WTC11 (cell line): ENCODE data around the gene UNG. TPM values are rescaled to one million over a fixed set of nuclear protein-coding genes. Genes with fewer than 3 reads are reported as not detected.

Source experiments
- ATAC-seq: fragments of 200-7000 bp; cut with Tn5 transposase; 2 replicates; pipeline ENCODE4 v1.10.0; 2021; ENCODE audit warnings: mild to moderate bottlenecking, moderate library complexity
- CTCF ChIA-PET: fragments of 300-600 bp; sonication (Branson Sonifier 250); formaldehyde crosslinking; loops from one replicate; lab custom pipeline; 2021; ENCODE audit warnings: antibody characterized with exemption; lab: Charles Lee
- POLR2A ChIA-PET: fragments of 350-600 bp; sonication (Branson Sonifier 250); formaldehyde crosslinking; loops from one replicate; lab custom pipeline; 2021; ENCODE audit warnings: antibody characterized with exemption; lab: Charles Lee
- DNase-seq: peaks from one replicate; pipeline ENCODE4 v3.0.0; 2021; ENCODE audit warnings: low spot score
- H3K27ac Mint-ChIP-seq: 2 replicates; pipeline ENCODE4 v1.8.0; 2021; ENCODE audit warnings: mixed read lengths
- H3K27me3 Mint-ChIP-seq: 2 replicates; pipeline ENCODE4 v1.8.0; 2021; ENCODE audit warnings: low read depth, mild to moderate bottlenecking, moderate library complexity, mixed read lengths
- H3K36me3 Mint-ChIP-seq: 2 replicates; pipeline ENCODE4 v1.8.0; 2021; ENCODE audit warnings: mixed read lengths
- H3K4me1 Mint-ChIP-seq: 2 replicates; pipeline ENCODE4 v1.8.0; 2022; ENCODE audit warnings: mixed read lengths
- H3K4me3 Mint-ChIP-seq: 2 replicates; pipeline ENCODE4 v1.8.0; 2021; ENCODE audit warnings: mild to moderate bottlenecking, moderate library complexity, mixed read lengths
- H3K9me3 Mint-ChIP-seq: 2 replicates; pipeline ENCODE4 v1.8.0; 2021; ENCODE audit warnings: mixed read lengths
- CBFB ChIP-seq: sonication (generic); formaldehyde crosslinking; IDR thresholded peaks from 2 replicates; pipeline ENCODE4 v1.8.1; 2022; ENCODE audit warnings: mild to moderate bottlenecking, low read depth, missing genetic modification reagents
- ETV6 ChIP-seq: sonication (generic); formaldehyde crosslinking; IDR thresholded peaks from 2 replicates; pipeline ENCODE4 v1.8.1; 2022; ENCODE audit warnings: mild to moderate bottlenecking, missing genetic modification reagents
- GRHL2 ChIP-seq: fragments of 250-450 bp; sonication (Bioruptor Pico); IDR thresholded peaks from 2 replicates; pipeline ENCODE4 v1.8.0; 2022; ENCODE audit warnings: mild to moderate bottlenecking, moderate library complexity; ENCODE audit not compliant: insufficient replicate concordance, severe bottlenecking
- IRF2 ChIP-seq: sonication (generic); formaldehyde crosslinking; IDR thresholded peaks from 2 replicates; pipeline ENCODE4 v1.8.0; 2022; ENCODE audit warnings: low read depth, missing genetic modification reagents, borderline replicate concordance
- NFATC4 ChIP-seq: fragments of 250-450 bp; sonication (Bioruptor Pico); IDR thresholded peaks from 2 replicates; pipeline ENCODE4 v1.9.0; 2021; ENCODE audit warnings: mild to moderate bottlenecking
- NFE2L1 ChIP-seq: sonication (generic); formaldehyde crosslinking; IDR thresholded peaks from 2 replicates; pipeline ENCODE4 v1.8.1; 2023; ENCODE audit warnings: missing genetic modification reagents
- NR2C2 ChIP-seq: sonication (generic); formaldehyde crosslinking; IDR thresholded peaks from 2 replicates; pipeline ENCODE4 v1.8.0; 2022; ENCODE audit warnings: mild to moderate bottlenecking, missing genetic modification reagents
- PRRX2 ChIP-seq: fragments of 250-450 bp; sonication (Bioruptor Pico); IDR thresholded peaks from 2 replicates; pipeline ENCODE4 v1.8.0; 2021; ENCODE audit warnings: mild to moderate bottlenecking
- SP1 ChIP-seq: sonication (generic); formaldehyde crosslinking; conservative IDR thresholded peaks from 2 replicates; pipeline ENCODE4 v1.8.1; 2022; ENCODE audit warnings: missing genetic modification reagents
- TEAD1 ChIP-seq: sonication (generic); formaldehyde crosslinking; IDR thresholded peaks from 2 replicates; pipeline ENCODE4 v1.8.0; 2022; ENCODE audit warnings: mild to moderate bottlenecking, missing genetic modification reagents
- TP53 ChIP-seq: sonication (generic); formaldehyde crosslinking; IDR thresholded peaks from 2 replicates; pipeline ENCODE4 v1.8.1; 2023; ENCODE audit warnings: mild to moderate bottlenecking, missing genetic modification reagents
- ZNF232 ChIP-seq: sonication (generic); formaldehyde crosslinking; IDR thresholded peaks from 2 replicates; pipeline ENCODE4 v1.8.0; 2022; ENCODE audit warnings: mild to moderate bottlenecking, missing genetic modification reagents
- ZNF317 ChIP-seq: sonication (generic); formaldehyde crosslinking; IDR thresholded peaks from 2 replicates; pipeline ENCODE4 v1.8.1; 2023; ENCODE audit warnings: low read depth, mild to moderate bottlenecking, moderate library complexity, missing genetic modification reagents, borderline replicate concordance
- total RNA-seq: library from RNA; stranded (reverse); gene quantifications from 3 replicates; pipeline ENCODE4 v1.2.3, GENCODE V29; 2021
- TF ChIP-seq, protein P1 (sequence below): sonication (generic); formaldehyde crosslinking; IDR thresholded peaks from 2 replicates; pipeline ENCODE4 v1.8.1; 2022; ENCODE audit warnings: missing genetic modification reagents, borderline replicate concordance
- TF ChIP-seq, protein P2 (sequence below): fragments of 250-450 bp; sonication (Bioruptor Pico); IDR thresholded peaks from 2 replicates; pipeline ENCODE4 v1.8.0; 2021; ENCODE audit warnings: mild to moderate bottlenecking
- TF ChIP-seq, protein P3 (sequence below): fragments of 250-450 bp; sonication (Bioruptor Pico); IDR thresholded peaks from 2 replicates; pipeline ENCODE4 v1.9.0; 2021; ENCODE audit warnings: mild to moderate bottlenecking
- TF ChIP-seq, protein P4 (sequence below): fragments of 250-450 bp; sonication (Bioruptor Pico); IDR thresholded peaks from 2 replicates; pipeline ENCODE4 v1.9.0; 2021; ENCODE audit warnings: moderate library complexity, mild to moderate bottlenecking, inconsistent platforms, borderline replicate concordance
- TF ChIP-seq, protein P5 (sequence below): sonication (generic); formaldehyde crosslinking; IDR thresholded peaks from 2 replicates; pipeline ENCODE4 v1.8.0; 2022; ENCODE audit warnings: missing genetic modification reagents
- TF ChIP-seq, protein P6 (sequence below): sonication (generic); formaldehyde crosslinking; IDR thresholded peaks from 2 replicates; pipeline ENCODE4 v1.8.1; 2023; ENCODE audit warnings: mild to moderate bottlenecking, missing genetic modification reagents, moderate library complexity

UNG gene
- total RNA-seq, 1 experiment from 2014 or later, result 127 TPM

DNA sequence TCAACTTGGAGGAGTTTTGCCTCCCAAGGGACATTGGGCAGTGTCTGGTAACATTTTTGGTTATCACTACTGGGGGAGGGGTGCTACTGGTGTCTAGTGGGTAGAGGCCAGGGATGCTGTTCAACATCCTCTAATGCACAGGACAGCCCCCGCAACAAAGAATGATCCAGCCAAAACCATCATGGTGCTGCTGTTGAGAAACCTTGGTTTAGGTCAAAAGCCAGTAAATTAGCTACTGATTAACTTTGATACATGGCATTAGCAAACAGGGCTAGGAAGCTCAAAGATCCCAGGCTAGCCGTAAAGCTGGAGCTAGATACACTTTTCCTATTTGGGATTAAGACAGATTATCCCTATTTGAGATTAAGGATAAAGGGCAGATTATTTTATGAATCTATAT is 13.0 kb upstream of the UNG start:
- H3K4me1 Mint-ChIP-seq, result no peaks in the 10 kb centered on the region
- no peak for DNase-seq
- TF ChIP-seq, protein P1, sequence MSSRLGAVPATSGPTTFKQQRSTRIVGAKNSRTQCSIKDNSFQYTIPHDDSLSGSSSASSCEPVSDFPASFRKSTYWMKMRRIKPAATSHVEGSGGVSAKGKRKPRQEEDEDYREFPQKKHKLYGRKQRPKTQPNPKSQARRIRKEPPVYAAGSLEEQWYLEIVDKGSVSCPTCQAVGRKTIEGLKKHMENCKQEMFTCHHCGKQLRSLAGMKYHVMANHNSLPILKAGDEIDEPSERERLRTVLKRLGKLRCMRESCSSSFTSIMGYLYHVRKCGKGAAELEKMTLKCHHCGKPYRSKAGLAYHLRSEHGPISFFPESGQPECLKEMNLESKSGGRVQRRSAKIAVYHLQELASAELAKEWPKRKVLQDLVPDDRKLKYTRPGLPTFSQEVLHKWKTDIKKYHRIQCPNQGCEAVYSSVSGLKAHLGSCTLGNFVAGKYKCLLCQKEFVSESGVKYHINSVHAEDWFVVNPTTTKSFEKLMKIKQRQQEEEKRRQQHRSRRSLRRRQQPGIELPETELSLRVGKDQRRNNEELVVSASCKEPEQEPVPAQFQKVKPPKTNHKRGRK (CRISPR knock-in tag), result no peak
- TF ChIP-seq CBFB (CRISPR knock-in tag) (no peak), ETV6 (CRISPR knock-in tag) (no peak), ZNF232 (CRISPR knock-in tag) (no peak), TP53 (CRISPR knock-in tag) (no peak), NFATC4 (CRISPR knock-in tag) (no peak), ZNF317 (CRISPR knock-in tag) (no peak), IRF2 (CRISPR knock-in tag) (no peak), SP1 (CRISPR knock-in tag) (no peak), GRHL2 (CRISPR knock-in tag) (no peak), PRRX2 (CRISPR knock-in tag) (no peak), NFE2L1 (CRISPR knock-in tag) (no peak), NR2C2 (CRISPR knock-in tag) (no peak), TEAD1 (CRISPR knock-in tag) (no peak)
- TF ChIP-seq, protein P2, sequence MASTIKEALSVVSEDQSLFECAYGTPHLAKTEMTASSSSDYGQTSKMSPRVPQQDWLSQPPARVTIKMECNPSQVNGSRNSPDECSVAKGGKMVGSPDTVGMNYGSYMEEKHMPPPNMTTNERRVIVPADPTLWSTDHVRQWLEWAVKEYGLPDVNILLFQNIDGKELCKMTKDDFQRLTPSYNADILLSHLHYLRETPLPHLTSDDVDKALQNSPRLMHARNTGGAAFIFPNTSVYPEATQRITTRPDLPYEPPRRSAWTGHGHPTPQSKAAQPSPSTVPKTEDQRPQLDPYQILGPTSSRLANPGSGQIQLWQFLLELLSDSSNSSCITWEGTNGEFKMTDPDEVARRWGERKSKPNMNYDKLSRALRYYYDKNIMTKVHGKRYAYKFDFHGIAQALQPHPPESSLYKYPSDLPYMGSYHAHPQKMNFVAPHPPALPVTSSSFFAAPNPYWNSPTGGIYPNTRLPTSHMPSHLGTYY (CRISPR knock-in tag), result no peak
- TF ChIP-seq, protein P3, sequence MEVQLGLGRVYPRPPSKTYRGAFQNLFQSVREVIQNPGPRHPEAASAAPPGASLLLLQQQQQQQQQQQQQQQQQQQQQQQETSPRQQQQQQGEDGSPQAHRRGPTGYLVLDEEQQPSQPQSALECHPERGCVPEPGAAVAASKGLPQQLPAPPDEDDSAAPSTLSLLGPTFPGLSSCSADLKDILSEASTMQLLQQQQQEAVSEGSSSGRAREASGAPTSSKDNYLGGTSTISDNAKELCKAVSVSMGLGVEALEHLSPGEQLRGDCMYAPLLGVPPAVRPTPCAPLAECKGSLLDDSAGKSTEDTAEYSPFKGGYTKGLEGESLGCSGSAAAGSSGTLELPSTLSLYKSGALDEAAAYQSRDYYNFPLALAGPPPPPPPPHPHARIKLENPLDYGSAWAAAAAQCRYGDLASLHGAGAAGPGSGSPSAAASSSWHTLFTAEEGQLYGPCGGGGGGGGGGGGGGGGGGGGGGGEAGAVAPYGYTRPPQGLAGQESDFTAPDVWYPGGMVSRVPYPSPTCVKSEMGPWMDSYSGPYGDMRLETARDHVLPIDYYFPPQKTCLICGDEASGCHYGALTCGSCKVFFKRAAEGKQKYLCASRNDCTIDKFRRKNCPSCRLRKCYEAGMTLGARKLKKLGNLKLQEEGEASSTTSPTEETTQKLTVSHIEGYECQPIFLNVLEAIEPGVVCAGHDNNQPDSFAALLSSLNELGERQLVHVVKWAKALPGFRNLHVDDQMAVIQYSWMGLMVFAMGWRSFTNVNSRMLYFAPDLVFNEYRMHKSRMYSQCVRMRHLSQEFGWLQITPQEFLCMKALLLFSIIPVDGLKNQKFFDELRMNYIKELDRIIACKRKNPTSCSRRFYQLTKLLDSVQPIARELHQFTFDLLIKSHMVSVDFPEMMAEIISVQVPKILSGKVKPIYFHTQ, result no peak
- TF ChIP-seq, protein P4, sequence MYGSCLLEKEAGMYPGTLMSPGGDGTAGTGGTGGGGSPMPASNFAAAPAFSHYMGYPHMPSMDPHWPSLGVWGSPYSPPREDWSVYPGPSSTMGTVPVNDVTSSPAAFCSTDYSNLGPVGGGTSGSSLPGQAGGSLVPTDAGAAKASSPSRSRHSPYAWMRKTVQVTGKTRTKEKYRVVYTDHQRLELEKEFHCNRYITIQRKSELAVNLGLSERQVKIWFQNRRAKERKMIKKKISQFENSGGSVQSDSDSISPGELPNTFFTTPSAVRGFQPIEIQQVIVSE (CRISPR knock-in tag), result no peak
- TF ChIP-seq, protein P5, sequence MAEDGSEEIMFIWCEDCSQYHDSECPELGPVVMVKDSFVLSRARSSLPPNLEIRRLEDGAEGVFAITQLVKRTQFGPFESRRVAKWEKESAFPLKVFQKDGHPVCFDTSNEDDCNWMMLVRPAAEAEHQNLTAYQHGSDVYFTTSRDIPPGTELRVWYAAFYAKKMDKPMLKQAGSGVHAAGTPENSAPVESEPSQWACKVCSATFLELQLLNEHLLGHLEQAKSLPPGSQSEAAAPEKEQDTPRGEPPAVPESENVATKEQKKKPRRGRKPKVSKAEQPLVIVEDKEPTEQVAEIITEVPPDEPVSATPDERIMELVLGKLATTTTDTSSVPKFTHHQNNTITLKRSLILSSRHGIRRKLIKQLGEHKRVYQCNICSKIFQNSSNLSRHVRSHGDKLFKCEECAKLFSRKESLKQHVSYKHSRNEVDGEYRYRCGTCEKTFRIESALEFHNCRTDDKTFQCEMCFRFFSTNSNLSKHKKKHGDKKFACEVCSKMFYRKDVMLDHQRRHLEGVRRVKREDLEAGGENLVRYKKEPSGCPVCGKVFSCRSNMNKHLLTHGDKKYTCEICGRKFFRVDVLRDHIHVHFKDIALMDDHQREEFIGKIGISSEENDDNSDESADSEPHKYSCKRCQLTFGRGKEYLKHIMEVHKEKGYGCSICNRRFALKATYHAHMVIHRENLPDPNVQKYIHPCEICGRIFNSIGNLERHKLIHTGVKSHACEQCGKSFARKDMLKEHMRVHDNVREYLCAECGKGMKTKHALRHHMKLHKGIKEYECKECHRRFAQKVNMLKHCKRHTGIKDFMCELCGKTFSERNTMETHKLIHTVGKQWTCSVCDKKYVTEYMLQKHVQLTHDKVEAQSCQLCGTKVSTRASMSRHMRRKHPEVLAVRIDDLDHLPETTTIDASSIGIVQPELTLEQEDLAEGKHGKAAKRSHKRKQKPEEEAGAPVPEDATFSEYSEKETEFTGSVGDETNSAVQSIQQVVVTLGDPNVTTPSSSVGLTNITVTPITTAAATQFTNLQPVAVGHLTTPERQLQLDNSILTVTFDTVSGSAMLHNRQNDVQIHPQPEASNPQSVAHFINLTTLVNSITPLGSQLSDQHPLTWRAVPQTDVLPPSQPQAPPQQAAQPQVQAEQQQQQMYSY (CRISPR knock-in tag), result no peak
- TF ChIP-seq, protein P6, sequence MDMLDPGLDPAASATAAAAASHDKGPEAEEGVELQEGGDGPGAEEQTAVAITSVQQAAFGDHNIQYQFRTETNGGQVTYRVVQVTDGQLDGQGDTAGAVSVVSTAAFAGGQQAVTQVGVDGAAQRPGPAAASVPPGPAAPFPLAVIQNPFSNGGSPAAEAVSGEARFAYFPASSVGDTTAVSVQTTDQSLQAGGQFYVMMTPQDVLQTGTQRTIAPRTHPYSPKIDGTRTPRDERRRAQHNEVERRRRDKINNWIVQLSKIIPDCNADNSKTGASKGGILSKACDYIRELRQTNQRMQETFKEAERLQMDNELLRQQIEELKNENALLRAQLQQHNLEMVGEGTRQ (CRISPR knock-in tag), result no peak
- peaks cover 12% of the 10 kb centered on the region; the same call in 1 of the 2 replicates for H3K36me3 Mint-ChIP-seq
- H3K27me3 Mint-ChIP-seq, result no peaks in the 10 kb centered on the region
- no peak overlapping the region for H3K27ac Mint-ChIP-seq
- CTCF ChIA-PET, result no interaction called here
- no peak for ATAC-seq
- H3K9me3 Mint-ChIP-seq, result no peaks in the 10 kb centered on the region
- POLR2A ChIA-PET, result no interaction called here
- H3K4me3 Mint-ChIP-seq, result no peak overlapping the region
